ENCODE measurements around the gene FOXO3.

The FOXO3 gene

GRCh38 chr6:108543175-108543940, 17.4 kb upstream of the FOXO3 start:
- no peak overlapping the region for H3K27ac ChIP-seq
- no peaks in the 10 kb centered on the region for H3K27me3 ChIP-seq (replicated peaks)
- H3K4me3 ChIP-seq (ENCODE audit: low read depth, low read length), result no peak overlapping the region
- H3K36me3 ChIP-seq (replicated peaks), result no peaks in the 10 kb centered on the region
- no peak for DNase-seq
- in situ Hi-C loops (cut with HindIII; ENCODE audit: low pct_ligation_motif_present, low sequenced_read_pairs), result no loop called here
- TF ChIP-seq, protein P1, sequence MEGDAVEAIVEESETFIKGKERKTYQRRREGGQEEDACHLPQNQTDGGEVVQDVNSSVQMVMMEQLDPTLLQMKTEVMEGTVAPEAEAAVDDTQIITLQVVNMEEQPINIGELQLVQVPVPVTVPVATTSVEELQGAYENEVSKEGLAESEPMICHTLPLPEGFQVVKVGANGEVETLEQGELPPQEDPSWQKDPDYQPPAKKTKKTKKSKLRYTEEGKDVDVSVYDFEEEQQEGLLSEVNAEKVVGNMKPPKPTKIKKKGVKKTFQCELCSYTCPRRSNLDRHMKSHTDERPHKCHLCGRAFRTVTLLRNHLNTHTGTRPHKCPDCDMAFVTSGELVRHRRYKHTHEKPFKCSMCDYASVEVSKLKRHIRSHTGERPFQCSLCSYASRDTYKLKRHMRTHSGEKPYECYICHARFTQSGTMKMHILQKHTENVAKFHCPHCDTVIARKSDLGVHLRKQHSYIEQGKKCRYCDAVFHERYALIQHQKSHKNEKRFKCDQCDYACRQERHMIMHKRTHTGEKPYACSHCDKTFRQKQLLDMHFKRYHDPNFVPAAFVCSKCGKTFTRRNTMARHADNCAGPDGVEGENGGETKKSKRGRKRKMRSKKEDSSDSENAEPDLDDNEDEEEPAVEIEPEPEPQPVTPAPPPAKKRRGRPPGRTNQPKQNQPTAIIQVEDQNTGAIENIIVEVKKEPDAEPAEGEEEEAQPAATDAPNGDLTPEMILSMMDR (IDR thresholded peaks at IDR 0.05; ENCODE audit: low read depth, low read length, missing control alignments), result no peak

- no peak overlapping the region for H3K27ac ChIP-seq
- H3K27me3 ChIP-seq (replicated peaks), result no peaks in the 10 kb centered on the region
- in situ Hi-C loops (cut with HindIII; ENCODE audit: low pct_ligation_motif_present, low sequenced_read_pairs), result no loop called here
- TF ChIP-seq, protein P1 (IDR thresholded peaks at IDR 0.05; ENCODE audit: low read depth, low read length, missing control alignments), result no peak
- no peak for DNase-seq
- H3K36me3 ChIP-seq (replicated peaks), result no peaks in the 10 kb centered on the region
- H3K4me3 ChIP-seq (ENCODE audit: low read depth, low read length), result no peak overlapping the region
These were observed 16.1 kb upstream of the FOXO3 start for GRCh38 chr6:108544606-108545005.

DNA sequence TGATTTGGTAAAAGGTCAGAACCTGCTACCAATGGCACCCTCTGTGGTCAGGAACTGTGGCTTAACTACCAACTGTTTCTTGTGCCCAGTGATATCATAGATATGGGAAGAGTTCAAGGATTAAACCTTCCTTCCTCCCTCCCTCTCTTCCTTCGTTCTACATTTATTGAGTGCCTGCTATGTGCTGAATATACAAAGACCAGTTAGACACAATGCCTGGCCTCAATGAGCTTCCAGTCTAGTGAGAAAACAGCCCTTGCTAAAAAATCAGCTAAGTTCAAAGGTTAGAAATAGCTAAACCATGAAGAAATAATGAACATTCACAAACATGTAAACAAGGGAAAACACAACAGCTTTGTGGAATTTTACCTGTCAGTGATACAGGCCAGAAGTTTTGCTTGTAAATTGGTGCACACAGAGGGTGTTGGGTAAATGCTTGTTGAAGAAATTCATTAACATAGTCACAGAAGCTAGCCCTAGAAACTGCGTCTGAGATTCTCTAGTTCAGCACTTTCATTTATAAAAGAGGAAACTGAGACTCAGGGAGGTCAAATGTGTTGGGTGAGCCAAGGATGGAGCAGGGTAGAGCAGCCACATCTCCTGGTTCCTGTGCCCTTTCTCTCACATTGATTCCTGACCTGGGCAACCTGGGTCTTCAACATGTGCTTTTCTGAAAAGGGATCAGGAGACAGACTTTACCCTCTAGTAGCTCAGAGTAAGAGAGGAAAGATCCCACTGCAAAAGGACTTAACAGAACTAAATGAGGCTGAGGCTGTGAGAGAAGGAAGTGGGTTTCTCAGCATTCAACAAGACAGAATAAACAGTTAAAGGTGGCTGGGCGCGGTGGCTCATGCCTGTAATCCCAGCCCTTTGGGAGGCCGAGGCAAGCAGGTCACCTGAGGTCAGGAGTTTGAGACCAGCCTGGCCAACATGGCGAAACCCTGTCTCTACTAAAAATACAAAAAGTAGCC, 14.4 kb upstream of the FOXO3 start:
- Histone ChIP-seq H3K27me3 (replicated peaks) (no peaks in the 10 kb centered on the region), H3K27ac (no peak overlapping the region), H3K4me3 (ENCODE audit: low read depth, low read length) (no peak overlapping the region), H3K36me3 (replicated peaks) (no peaks in the 10 kb centered on the region)
- TF ChIP-seq, protein P1 (IDR thresholded peaks at IDR 0.05; ENCODE audit: low read depth, low read length, missing control alignments), result no peak
- in situ Hi-C loops (cut with HindIII; ENCODE audit: low pct_ligation_motif_present, low sequenced_read_pairs), result no loop called here
- no peak for DNase-seq

DNA sequence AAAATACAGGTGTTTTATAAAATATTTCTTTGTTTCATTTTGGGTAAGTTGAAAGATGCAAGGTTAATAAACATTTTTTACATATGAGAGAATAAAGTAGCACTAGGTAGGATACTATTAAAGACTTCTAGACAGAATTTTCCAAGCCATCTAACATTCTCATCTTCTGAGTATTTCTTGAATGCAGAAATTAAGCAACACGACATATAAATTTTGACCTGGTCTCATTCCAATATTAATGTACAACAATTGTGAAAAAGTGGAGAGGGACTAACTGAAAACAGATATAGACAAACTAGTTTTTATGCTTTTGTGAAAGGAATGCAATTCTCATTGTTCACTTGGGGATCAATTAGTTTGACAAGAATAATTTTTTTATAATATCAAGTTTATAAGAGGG, 11.5 kb upstream of the FOXO3 start:
- DNase-seq, result no peak
- Histone ChIP-seq H3K4me3 (ENCODE audit: low read depth, low read length) (no peak overlapping the region), H3K27ac (no peak overlapping the region), H3K36me3 (replicated peaks) (no peaks in the 10 kb centered on the region), H3K27me3 (replicated peaks) (no peaks in the 10 kb centered on the region)
- TF ChIP-seq, protein P1 (IDR thresholded peaks at IDR 0.05; ENCODE audit: low read depth, low read length, missing control alignments), result no peak
- in situ Hi-C loops (cut with HindIII; ENCODE audit: low pct_ligation_motif_present, low sequenced_read_pairs), result no loop called here

GRCh38 chr6:108549741-108550140, 11.0 kb upstream of the FOXO3 start:
- Histone ChIP-seq H3K27me3 (replicated peaks) (no peaks in the 10 kb centered on the region), H3K27ac (no peak overlapping the region), H3K4me3 (ENCODE audit: low read depth, low read length) (no peak overlapping the region), H3K36me3 (replicated peaks) (no peaks in the 10 kb centered on the region)
- peak; percentile 24 for DNase-seq
- TF ChIP-seq, protein P1 (IDR thresholded peaks at IDR 0.05; ENCODE audit: low read depth, low read length, missing control alignments), result no peak
- in situ Hi-C loops (cut with HindIII; ENCODE audit: low pct_ligation_motif_present, low sequenced_read_pairs), result no loop called here

Measured in brain microvascular endothelial cell (primary cell).